Gastrocnemius medialis (tissue), 4 donors: ENCODE results near the gene ENSA.
"Not testable (repeated sequence)": the region's sequence is repeated elsewhere in the genome, so short reads cannot be mapped to it uniquely, and the experiment has no call there.

Source experiments
- CTCF ChIP-seq, 5 experiments: fragments of 450-650 bp in 3 of 5; fragments of 200-600 bp in 2 of 5; sonication (generic) in 2 of 5; IDR thresholded peaks in 4 of 5; conservative IDR thresholded peaks in 1 of 5; 1 replicate in 4 of 5; 2 replicates in 1 of 5; pipeline ENCODE4 v1.5.1; 2016 to 2019; ENCODE audit warnings: antibody characterized with exemption in 5 of 5, mild to moderate bottlenecking in 3 of 5, moderate library complexity in 3 of 5
- POLR2A ChIP-seq, 2 donors: fragments of 450-650 bp; IDR thresholded peaks; one replicate each; pipeline ENCODE4 v1.6.1; 2017; ENCODE audit warnings: antibody characterized with exemption in 2 of 2, mild to moderate bottlenecking in 2 of 2, moderate library complexity in 2 of 2

- not testable (repeated sequence) for TF ChIP-seq CTCF (IDR thresholded peaks at IDR 0.05 in 4 of 5, conservative IDR thresholded peaks at IDR 0.05 in 1 of 5); POLR2A (IDR thresholded peaks at IDR 0.05)
These were observed 55.8 kb downstream of the ENSA start for GRCh38 chr1:150573648-150574071.
